Panc1 (cell line): ENCODE measurements around the gene RAMP1. TPM values are rescaled to one million over a fixed set of nuclear protein-coding genes. Genes with fewer than 3 reads are reported as not detected.

Experiments used
- ATAC-seq: fragments of 200-7000 bp; cut with Tn5 transposase; 2 replicates; pipeline ENCODE4 v1.9.1; 2020; ENCODE audit warnings: mild to moderate bottlenecking, moderate library complexity
- BruUV-seq: library from RNA; stranded (reverse); fragments of 400-500 nt; replicated peaks from 2 replicates; lab custom pipeline; 2021; lab: Mats Ljungman, UMichigan
- CTCF ChIA-PET: fragments of 300-600 bp; sonication (Branson Sonifier 250); formaldehyde crosslinking; loops from one replicate; lab custom pipeline; 2022; ENCODE audit warnings: antibody characterized with exemption; lab: Charles Lee
- POLR2A ChIA-PET: fragments of 300-600 bp; sonication (Branson Sonifier 250); formaldehyde crosslinking; loops from one replicate; lab custom pipeline; 2022; ENCODE audit warnings: antibody characterized with exemption; lab: Charles Lee
- DNase-seq: peaks from one replicate; pipeline ENCODE4 v3.0.0-alpha.2; 2010; ENCODE audit warnings: low read depth, low spot score
- H3K27ac ChIP-seq: 2 replicates; pipeline ENCODE4 v1.5.1; 2011; ENCODE audit warnings: mild to moderate bottlenecking, low read length, inconsistent platforms
- H3K27me3 ChIP-seq: fragments of 200-500 bp; sonication (Bioruptor generic); 2 replicates; pipeline ENCODE4 v1.6.0; 2014; ENCODE audit warnings: low read length, inconsistent platforms; ENCODE audit not compliant: control insufficient read depth, insufficient read depth
- H3K36me3 ChIP-seq: fragments of 200-500 bp; sonication (Bioruptor generic); 2 replicates; pipeline ENCODE4 v1.5.1; 2014; ENCODE audit warnings: inconsistent platforms, mild to moderate bottlenecking, low read length, moderate library complexity; ENCODE audit not compliant: control insufficient read depth, insufficient read depth
- H3K4me1 ChIP-seq: 2 replicates; pipeline ENCODE4 v1.5.1; 2011; ENCODE audit warnings: inconsistent platforms, mild to moderate bottlenecking, low read length, moderate library complexity; ENCODE audit not compliant: control insufficient read depth, insufficient read depth
- H3K4me3 ChIP-seq, 2 experiments: 2 replicates each; pipeline ENCODE4 v1.5.1; 2011 to 2012; ENCODE audit warnings: low read depth in 2 of 2, low read length in 2 of 2, mild to moderate bottlenecking in 2 of 2, inconsistent platforms in 1 of 2, moderate library complexity in 1 of 2
- H3K9me3 ChIP-seq: fragments of 200-500 bp; sonication (Bioruptor generic); 2 replicates; pipeline ENCODE4 v1.5.1; 2014; ENCODE audit warnings: low read depth, mild to moderate bottlenecking, inconsistent platforms, low read length, moderate library complexity; ENCODE audit not compliant: control insufficient read depth, insufficient read depth
- POLR2AphosphoS5 ChIP-seq: IDR thresholded peaks from 2 replicates; pipeline ENCODE4 v1.6.1; 2012; ENCODE audit warnings: mild to moderate bottlenecking, low read depth, low read length, moderate library complexity
- SIN3A ChIP-seq: IDR thresholded peaks from 2 replicates; pipeline ENCODE4 v1.6.1; 2012; ENCODE audit warnings: low read depth, mild to moderate bottlenecking, low read length, moderate library complexity, borderline replicate concordance; ENCODE audit not compliant: insufficient read depth
- TCF7L2 ChIP-seq: IDR thresholded peaks from 2 replicates; pipeline ENCODE4 v1.6.1; 2011; ENCODE audit warnings: mild to moderate bottlenecking, low read depth, low read length, inconsistent platforms
- in situ Hi-C: cut with HindIII; loops from 2 replicates; pipeline ENCODE4 v1.10.0; 2016; ENCODE audit warnings: low sequenced_read_pairs, low pct_unique_long_range_greater_than_20kb
- intact Hi-C: fragments of 100-400 bp; cut with micrococcal nuclease; formaldehyde crosslinking; loops from one replicate; pipeline ENCODE4 v1.10.0; 2022; ENCODE audit not compliant: unreplicated experiment
- total RNA-seq: library from RNA; stranded (reverse); gene quantifications from one replicate; pipeline ENCODE4 v1.2.1, GENCODE V29; 2021; ENCODE audit not compliant: unreplicated experiment
- TF ChIP-seq, protein P1 (sequence below): fragments of 450-650 bp; IDR thresholded peaks from 2 replicates; pipeline ENCODE4 v1.5.1; 2017; ENCODE audit warnings: mild to moderate bottlenecking
- TF ChIP-seq, protein P2 (sequence below), 2 experiments: IDR thresholded peaks; 2 replicates each; pipeline ENCODE4 v1.6.1; 2011 to 2012; ENCODE audit warnings: low read depth in 2 of 2, control low read depth in 1 of 2, low read length in 1 of 2, mild to moderate bottlenecking in 1 of 2, moderate library complexity in 1 of 2; ENCODE audit not compliant: insufficient read depth in 1 of 2

Gene RAMP1
- total RNA-seq, 1 experiment from 2014 or later: 17.6 TPM

DNA sequence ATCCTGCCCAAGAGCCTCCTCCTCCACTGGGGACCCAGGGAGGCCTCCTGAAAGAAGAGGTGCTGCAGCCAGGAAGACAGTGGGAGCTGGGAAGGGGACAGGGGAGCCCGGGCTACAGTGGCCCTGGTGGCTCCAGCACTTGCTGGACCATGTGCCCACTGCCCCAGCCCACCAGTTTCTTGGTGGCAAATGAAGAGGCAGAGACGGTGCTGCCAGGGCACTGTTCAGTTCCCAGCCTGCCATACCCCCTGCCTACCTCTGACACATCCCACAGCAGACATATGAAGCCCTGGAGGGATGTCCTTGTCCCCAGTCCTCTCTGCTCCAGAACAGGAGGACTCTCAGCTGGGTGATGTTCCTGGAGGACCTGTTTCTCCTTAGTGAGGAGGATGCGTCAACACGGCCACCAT lies 3.7 kb downstream of the RAMP1 start:
- intact Hi-C loops: no loop called here
- DNase-seq (no peak), ATAC-seq (no peak)
- Histone ChIP-seq H3K36me3 (no peaks in the 10 kb centered on the region), H3K4me3 (no peak overlapping the region), H3K27me3 (no peaks in the 10 kb centered on the region; the same call in 1 of the 2 replicates), H3K4me1 (peaks cover 52% of the 10 kb centered on the region), H3K9me3 (no peaks in the 10 kb centered on the region), H3K27ac (0 out of 2 replicates have a peak overlapping the region, but pooled peaks have one; percentile 23)
- ChIA-PET CTCF (no interaction called here), POLR2A (no interaction called here)
- in situ Hi-C loops: no loop called here
- TF ChIP-seq SIN3A: no peak
- no peak for TF ChIP-seq TCF7L2
- TF ChIP-seq, protein P1, sequence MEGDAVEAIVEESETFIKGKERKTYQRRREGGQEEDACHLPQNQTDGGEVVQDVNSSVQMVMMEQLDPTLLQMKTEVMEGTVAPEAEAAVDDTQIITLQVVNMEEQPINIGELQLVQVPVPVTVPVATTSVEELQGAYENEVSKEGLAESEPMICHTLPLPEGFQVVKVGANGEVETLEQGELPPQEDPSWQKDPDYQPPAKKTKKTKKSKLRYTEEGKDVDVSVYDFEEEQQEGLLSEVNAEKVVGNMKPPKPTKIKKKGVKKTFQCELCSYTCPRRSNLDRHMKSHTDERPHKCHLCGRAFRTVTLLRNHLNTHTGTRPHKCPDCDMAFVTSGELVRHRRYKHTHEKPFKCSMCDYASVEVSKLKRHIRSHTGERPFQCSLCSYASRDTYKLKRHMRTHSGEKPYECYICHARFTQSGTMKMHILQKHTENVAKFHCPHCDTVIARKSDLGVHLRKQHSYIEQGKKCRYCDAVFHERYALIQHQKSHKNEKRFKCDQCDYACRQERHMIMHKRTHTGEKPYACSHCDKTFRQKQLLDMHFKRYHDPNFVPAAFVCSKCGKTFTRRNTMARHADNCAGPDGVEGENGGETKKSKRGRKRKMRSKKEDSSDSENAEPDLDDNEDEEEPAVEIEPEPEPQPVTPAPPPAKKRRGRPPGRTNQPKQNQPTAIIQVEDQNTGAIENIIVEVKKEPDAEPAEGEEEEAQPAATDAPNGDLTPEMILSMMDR: no peak
- TF ChIP-seq POLR2AphosphoS5: no peak
- TF ChIP-seq, protein P2, sequence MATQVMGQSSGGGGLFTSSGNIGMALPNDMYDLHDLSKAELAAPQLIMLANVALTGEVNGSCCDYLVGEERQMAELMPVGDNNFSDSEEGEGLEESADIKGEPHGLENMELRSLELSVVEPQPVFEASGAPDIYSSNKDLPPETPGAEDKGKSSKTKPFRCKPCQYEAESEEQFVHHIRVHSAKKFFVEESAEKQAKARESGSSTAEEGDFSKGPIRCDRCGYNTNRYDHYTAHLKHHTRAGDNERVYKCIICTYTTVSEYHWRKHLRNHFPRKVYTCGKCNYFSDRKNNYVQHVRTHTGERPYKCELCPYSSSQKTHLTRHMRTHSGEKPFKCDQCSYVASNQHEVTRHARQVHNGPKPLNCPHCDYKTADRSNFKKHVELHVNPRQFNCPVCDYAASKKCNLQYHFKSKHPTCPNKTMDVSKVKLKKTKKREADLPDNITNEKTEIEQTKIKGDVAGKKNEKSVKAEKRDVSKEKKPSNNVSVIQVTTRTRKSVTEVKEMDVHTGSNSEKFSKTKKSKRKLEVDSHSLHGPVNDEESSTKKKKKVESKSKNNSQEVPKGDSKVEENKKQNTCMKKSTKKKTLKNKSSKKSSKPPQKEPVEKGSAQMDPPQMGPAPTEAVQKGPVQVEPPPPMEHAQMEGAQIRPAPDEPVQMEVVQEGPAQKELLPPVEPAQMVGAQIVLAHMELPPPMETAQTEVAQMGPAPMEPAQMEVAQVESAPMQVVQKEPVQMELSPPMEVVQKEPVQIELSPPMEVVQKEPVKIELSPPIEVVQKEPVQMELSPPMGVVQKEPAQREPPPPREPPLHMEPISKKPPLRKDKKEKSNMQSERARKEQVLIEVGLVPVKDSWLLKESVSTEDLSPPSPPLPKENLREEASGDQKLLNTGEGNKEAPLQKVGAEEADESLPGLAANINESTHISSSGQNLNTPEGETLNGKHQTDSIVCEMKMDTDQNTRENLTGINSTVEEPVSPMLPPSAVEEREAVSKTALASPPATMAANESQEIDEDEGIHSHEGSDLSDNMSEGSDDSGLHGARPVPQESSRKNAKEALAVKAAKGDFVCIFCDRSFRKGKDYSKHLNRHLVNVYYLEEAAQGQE (IDR thresholded peaks at IDR 0.05; ENCODE audit: insufficient read depth in 1 of 2, low read depth in 2 of 2, low read length in 1 of 2): no peak
- no TSS peak for BruUV-seq

DNA sequence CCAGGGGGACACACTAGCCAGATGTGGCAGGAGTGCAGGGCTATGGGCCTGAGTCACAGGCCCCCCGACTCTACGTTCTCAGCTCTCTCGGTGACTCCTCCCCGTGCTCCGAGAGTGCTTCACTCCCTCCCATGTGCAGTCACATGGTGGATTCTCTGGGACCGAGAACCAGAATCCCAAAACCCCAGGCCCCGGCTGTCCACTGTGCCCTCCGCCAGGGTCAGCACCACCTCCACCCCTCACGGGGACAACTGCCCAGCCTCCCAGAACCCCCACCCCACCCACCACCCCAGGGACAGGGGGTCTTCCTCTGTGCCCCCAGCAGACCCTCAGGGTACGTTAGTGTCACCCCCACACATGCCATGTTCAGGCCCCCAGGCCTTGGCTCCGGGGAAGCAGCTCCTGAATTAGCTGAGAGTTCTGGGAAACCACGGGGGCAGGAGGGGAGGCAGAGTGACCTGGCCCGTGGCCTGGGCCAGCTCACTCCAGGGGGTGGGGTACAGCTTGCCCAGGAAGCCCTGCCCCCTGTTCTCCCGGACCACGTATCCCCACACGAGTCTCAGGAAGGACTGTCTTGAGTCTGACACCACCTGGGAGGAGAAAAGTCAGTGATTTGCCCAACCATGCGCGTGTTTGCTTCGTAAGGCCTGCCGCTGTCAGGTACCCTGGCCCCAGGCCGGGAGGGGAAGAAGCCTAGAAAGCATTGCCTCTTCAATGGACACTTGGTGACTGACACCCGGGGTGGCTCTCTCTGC lies 4.4 kb downstream of the RAMP1 start:
- Histone ChIP-seq H3K4me3 (no peak overlapping the region), H3K27me3 (no peaks in the 10 kb centered on the region; the same call in 1 of the 2 replicates), H3K4me1 (peaks cover 55% of the 10 kb centered on the region), H3K9me3 (no peaks in the 10 kb centered on the region), H3K27ac (peak overlapping the region; percentile 80), H3K36me3 (no peaks in the 10 kb centered on the region)
- ATAC-seq (no peak), DNase-seq (no peak)
- TF ChIP-seq SIN3A: no peak
- TF ChIP-seq, protein P2 (IDR thresholded peaks at IDR 0.05; ENCODE audit: insufficient read depth in 1 of 2, low read depth in 2 of 2, low read length in 1 of 2): no peak
- TF ChIP-seq, protein P1: no peak
- TF ChIP-seq POLR2AphosphoS5: no peak
- no peak for TF ChIP-seq TCF7L2
- CTCF ChIA-PET: no interaction called here
- no TSS peak for BruUV-seq
- in situ Hi-C loops (no loop called here), intact Hi-C loops (no loop called here)
- POLR2A ChIA-PET: no interaction called here
